ENCODE results near the gene PDIA5.

The PDIA5 gene

DNA sequence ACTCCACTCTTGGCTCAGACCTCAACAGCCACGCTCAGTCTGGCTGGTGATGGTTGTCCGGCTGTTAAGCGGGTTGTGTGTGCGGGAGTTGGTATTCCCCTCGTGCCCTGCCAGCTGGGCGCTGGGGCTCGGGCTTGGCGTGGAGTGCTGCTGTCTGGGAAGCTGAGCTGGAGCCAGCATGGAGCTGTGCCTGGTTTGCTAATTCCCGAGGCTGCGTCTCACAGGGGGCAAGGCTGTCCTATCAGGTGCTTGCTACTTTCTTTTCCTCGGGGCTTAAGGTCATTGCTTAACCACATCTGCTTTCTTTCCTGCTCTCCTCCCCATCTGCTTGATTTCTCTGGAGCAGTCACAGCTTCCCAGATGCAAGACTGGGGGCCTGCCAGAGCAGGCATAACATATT lies 29.9 kb downstream of the PDIA5 start:
- Histone ChIP-seq H4K8ac (ENCODE audit: low read length) (no peak overlapping the region), H3K27ac (ENCODE audit: low read length, poor library complexity, severe bottlenecking) (no peak overlapping the region), H2AFZ (ENCODE audit: low read depth, low read length) (no peak overlapping the region), H3K9ac (ENCODE audit: low read length) (no peak overlapping the region), H3K14ac (ENCODE audit: low read length in 2 of 2) (no peak overlapping the region), H3K4me2 (ENCODE audit: low read length, poor library complexity, severe bottlenecking) (no peak overlapping the region), H3K79me1 (replicated peaks; ENCODE audit: low read length, poor library complexity, severe bottlenecking) (peaks cover 60% of the 10 kb centered on the region), H3K4me3 (ENCODE audit: insufficient read depth in 1 of 2, low read depth in 1 of 2, low read length in 2 of 2) (peak overlapping the region in 1 of 2 experiments; percentile 12), H4K91ac (ENCODE audit: low read length) (no peak overlapping the region), H3K4ac (ENCODE audit: low read depth in 1 of 2, low read length in 2 of 2) (no peak overlapping the region), H2BK15ac (ENCODE audit: low read depth, poor library complexity, severe bottlenecking) (no peak overlapping the region), H3K23ac (ENCODE audit: low read length in 2 of 2) (peak overlapping the region in 1 of 2 experiments; percentile 87), H2BK120ac (ENCODE audit: low read depth, low read length) (no peak overlapping the region), H2BK12ac (ENCODE audit: low read length in 2 of 2) (peak overlapping the region in 1 of 2 experiments; percentile 55), H3K18ac (ENCODE audit: low read depth in 1 of 2, low read length in 2 of 2) (peak overlapping the region in 1 of 2 experiments; percentile 37), H2BK5ac (ENCODE audit: low read depth, low read length, poor library complexity, severe bottlenecking) (no peak overlapping the region), H3K4me1 (ENCODE audit: control insufficient read depth, insufficient read depth, low read depth, low read length) (peaks cover 16% of the 10 kb centered on the region), H3K36me3 (ENCODE audit: control insufficient read depth in 1 of 2, insufficient read depth in 2 of 2, low read depth in 1 of 2, low read length in 2 of 2) (peaks cover 59 to 74% of the 10 kb centered on the region in 2 experiments), H3K9me3 (ENCODE audit: control insufficient read depth, low read length) (no peaks in the 10 kb centered on the region), H3K27me3 (ENCODE audit: control insufficient read depth in 1 of 2, insufficient read depth in 1 of 2, low read length in 2 of 2) (no peaks in the 10 kb centered on the region), H2AK5ac (ENCODE audit: low read length, severe bottlenecking) (no peak overlapping the region)
- WGBS = 70% methylated on average over 11 of the region's 11 CpGs
- DNase-seq = peak; percentile 68

GRCh38 chr3:123098426-123099330 lies 31.9 kb downstream of the PDIA5 start:
- Histone ChIP-seq H3K4me2 (ENCODE audit: low read length, poor library complexity, severe bottlenecking) (no peak overlapping the region), H3K27ac (ENCODE audit: low read length, poor library complexity, severe bottlenecking) (no peak overlapping the region), H3K4me1 (ENCODE audit: control insufficient read depth, insufficient read depth, low read depth, low read length) (peaks cover 16% of the 10 kb centered on the region), H3K23ac (ENCODE audit: low read length in 2 of 2) (no peak overlapping the region), H4K91ac (ENCODE audit: low read length) (no peak overlapping the region), H3K36me3 (ENCODE audit: control insufficient read depth in 1 of 2, insufficient read depth in 2 of 2, low read depth in 1 of 2, low read length in 2 of 2) (peaks cover 51 to 72% of the 10 kb centered on the region in 2 experiments), H2BK120ac (ENCODE audit: low read depth, low read length) (no peak overlapping the region), H2BK15ac (ENCODE audit: low read depth, poor library complexity, severe bottlenecking) (no peak overlapping the region), H3K18ac (ENCODE audit: low read depth in 1 of 2, low read length in 2 of 2) (no peak overlapping the region), H3K4ac (ENCODE audit: low read depth in 1 of 2, low read length in 2 of 2) (no peak overlapping the region), H3K27me3 (ENCODE audit: control insufficient read depth in 1 of 2, insufficient read depth in 1 of 2, low read length in 2 of 2) (no peaks in the 10 kb centered on the region), H3K79me1 (replicated peaks; ENCODE audit: low read length, poor library complexity, severe bottlenecking) (peaks cover 47% of the 10 kb centered on the region), H2AFZ (ENCODE audit: low read depth, low read length) (no peak overlapping the region), H2BK12ac (ENCODE audit: low read length in 2 of 2) (no peak overlapping the region), H2BK5ac (ENCODE audit: low read depth, low read length, poor library complexity, severe bottlenecking) (no peak overlapping the region), H3K9ac (ENCODE audit: low read length) (no peak overlapping the region), H3K14ac (ENCODE audit: low read length in 2 of 2) (peak overlapping the region in 1 of 2 experiments; percentile 31), H2AK5ac (ENCODE audit: low read length, severe bottlenecking) (no peak overlapping the region), H3K9me3 (ENCODE audit: control insufficient read depth, low read length) (no peaks in the 10 kb centered on the region), H3K4me3 (ENCODE audit: insufficient read depth in 1 of 2, low read depth in 1 of 2, low read length in 2 of 2) (no peak overlapping the region), H4K8ac (ENCODE audit: low read length) (peak overlapping the region; percentile 7)
- 92% methylated on average over 3 of the region's 6 CpGs for WGBS
- no peak for DNase-seq

DNA sequence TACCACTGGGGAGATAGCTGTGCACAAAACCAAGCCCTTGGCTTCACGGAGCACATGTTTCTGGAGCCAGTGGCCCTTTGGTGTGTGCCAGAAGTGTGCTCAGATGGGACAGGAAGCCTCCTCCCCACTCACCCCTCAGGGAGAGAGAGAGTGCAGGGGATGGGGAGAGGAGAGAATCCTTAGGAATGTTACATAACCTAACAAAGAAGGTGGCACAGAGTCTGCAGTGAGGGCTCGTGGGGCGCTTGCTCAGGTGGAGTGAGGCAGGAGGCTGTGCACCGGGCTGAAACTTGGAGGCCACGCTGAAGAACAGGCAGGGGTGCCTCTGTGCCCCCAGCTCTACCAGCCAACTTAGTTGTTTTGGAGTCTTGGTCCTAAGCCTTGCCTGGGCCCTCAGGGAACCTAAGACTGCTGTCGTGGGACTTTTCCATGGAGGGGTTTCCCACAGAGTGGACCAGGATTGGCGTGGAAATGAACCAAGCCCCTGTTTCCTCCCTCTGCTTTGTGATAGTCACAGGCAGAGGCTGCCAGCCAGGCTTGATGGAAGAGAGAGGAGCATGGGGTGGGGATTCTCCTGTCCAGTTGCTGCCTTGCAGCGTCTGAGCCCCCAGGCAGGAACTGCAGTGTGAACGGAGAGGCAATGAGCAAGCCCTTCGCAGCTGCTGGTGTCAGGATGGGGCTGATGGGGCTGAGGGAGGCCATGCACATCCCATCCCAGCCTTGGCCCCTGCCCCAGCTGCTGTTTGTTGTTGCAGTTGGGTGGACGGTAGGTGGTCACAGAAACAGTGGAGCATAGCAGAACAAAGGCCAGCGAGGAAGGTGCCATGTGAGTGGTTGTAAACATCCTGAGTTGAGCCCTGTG lies 32.7 kb downstream of the PDIA5 start:
- DNase-seq = no peak
- Histone ChIP-seq H2BK12ac (ENCODE audit: low read length in 2 of 2) (no peak overlapping the region), H2BK120ac (ENCODE audit: low read depth, low read length) (no peak overlapping the region), H3K18ac (ENCODE audit: low read depth in 1 of 2, low read length in 2 of 2) (peak overlapping the region in 1 of 2 experiments; percentile 28), H3K4me3 (ENCODE audit: insufficient read depth in 1 of 2, low read depth in 1 of 2, low read length in 2 of 2) (no peak overlapping the region), H2BK5ac (ENCODE audit: low read depth, low read length, poor library complexity, severe bottlenecking) (no peak overlapping the region), H3K27ac (ENCODE audit: low read length, poor library complexity, severe bottlenecking) (no peak overlapping the region), H3K14ac (ENCODE audit: low read length in 2 of 2) (peak overlapping the region in 1 of 2 experiments; percentile 31), H4K8ac (ENCODE audit: low read length) (no peak overlapping the region), H3K4me2 (ENCODE audit: low read length, poor library complexity, severe bottlenecking) (no peak overlapping the region), H3K27me3 (ENCODE audit: control insufficient read depth in 1 of 2, insufficient read depth in 1 of 2, low read length in 2 of 2) (no peaks in the 10 kb centered on the region), H2BK15ac (ENCODE audit: low read depth, poor library complexity, severe bottlenecking) (no peak overlapping the region), H3K9me3 (ENCODE audit: control insufficient read depth, low read length) (no peaks in the 10 kb centered on the region), H3K4me1 (ENCODE audit: control insufficient read depth, insufficient read depth, low read depth, low read length) (peaks cover 19% of the 10 kb centered on the region), H3K36me3 (ENCODE audit: control insufficient read depth in 1 of 2, insufficient read depth in 2 of 2, low read depth in 1 of 2, low read length in 2 of 2) (peaks cover 53 to 70% of the 10 kb centered on the region in 2 experiments), H3K79me1 (replicated peaks; ENCODE audit: low read length, poor library complexity, severe bottlenecking) (peaks cover 41% of the 10 kb centered on the region), H2AK5ac (ENCODE audit: low read length, severe bottlenecking) (no peak overlapping the region), H3K4ac (ENCODE audit: low read depth in 1 of 2, low read length in 2 of 2) (no peak overlapping the region), H3K9ac (ENCODE audit: low read length) (no peak overlapping the region), H4K91ac (ENCODE audit: low read length) (no peak overlapping the region), H3K23ac (ENCODE audit: low read length in 2 of 2) (no peak overlapping the region), H2AFZ (ENCODE audit: low read depth, low read length) (no peak overlapping the region)
- 96% methylated on average over 12 of the region's 12 CpGs for WGBS

Measured in mesenchymal stem cell (in vitro differentiated cells and primary cell).